ENCODE results near the gene CKAP5. TPM values are rescaled to one million over a fixed set of nuclear protein-coding genes. Genes with fewer than 3 reads are reported as not detected.
A peak's percentile ranks its signal among the peaks of the same experiment; 100 is the strongest.

The CKAP5 gene
- total and polyA plus RNA-seq, 4 donors, result 96.2 to 187 (median 128) TPM

DNA sequence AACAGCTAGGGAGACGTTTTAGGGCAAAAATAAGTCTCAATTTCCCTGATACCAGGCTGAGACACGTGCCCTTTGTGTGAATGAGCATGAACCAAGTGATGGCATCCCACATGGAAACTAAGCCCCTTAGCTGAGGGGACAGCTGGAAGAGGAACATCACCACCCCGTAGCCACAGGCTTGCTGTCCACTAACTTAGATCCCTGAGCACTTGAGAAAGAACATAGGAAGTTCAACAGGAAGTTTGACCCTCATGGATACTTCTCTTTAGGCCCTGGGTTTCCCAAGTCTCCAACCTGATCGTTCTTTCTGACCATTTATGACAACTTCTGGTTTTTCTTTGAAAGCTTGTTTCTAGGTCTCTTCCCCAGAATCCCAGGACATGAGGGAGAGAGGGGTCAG lies 11.6 kb upstream of the CKAP5 start:
- H3K36me3 ChIP-seq (ENCODE audit: control insufficient read depth, insufficient read depth, low read length), result peaks cover 22% of the 10 kb centered on the region
- no peaks in the 10 kb centered on the region for H3K4me1 ChIP-seq (ENCODE audit: control insufficient read depth, insufficient read depth, low read length)
- no peak overlapping the region for H3K27ac ChIP-seq (ENCODE audit: low read depth, low read length)
- no peak overlapping the region for H3K4me3 ChIP-seq (ENCODE audit: low read depth, low read length)
- no peak for DNase-seq (ENCODE audit: low read depth in 4 of 6, low spot score in 6 of 6)
- 92% methylated on average over 2 of the region's 4 CpGs for WGBS (ENCODE audit: insufficient coverage)
- H3K27me3 ChIP-seq (ENCODE audit: control insufficient read depth, insufficient read depth, low read length), result no peaks in the 10 kb centered on the region
- H3K9me3 ChIP-seq (ENCODE audit: control insufficient read depth, insufficient read depth, low read length), result no peaks in the 10 kb centered on the region

GRCh38 chr11:46856605-46857343 lies 10.7 kb upstream of the CKAP5 start:
- Histone ChIP-seq H3K9me3 (ENCODE audit: control insufficient read depth, insufficient read depth, low read length) (no peaks in the 10 kb centered on the region), H3K36me3 (ENCODE audit: control insufficient read depth, insufficient read depth, low read length) (peaks cover 19% of the 10 kb centered on the region), H3K4me1 (ENCODE audit: control insufficient read depth, insufficient read depth, low read length) (no peaks in the 10 kb centered on the region), H3K4me3 (ENCODE audit: low read depth, low read length) (no peak overlapping the region), H3K27ac (ENCODE audit: low read depth, low read length) (no peak overlapping the region), H3K27me3 (ENCODE audit: control insufficient read depth, insufficient read depth, low read length) (no peaks in the 10 kb centered on the region)
- WGBS (ENCODE audit: insufficient coverage), result no CpG with 5 or more reads among the region's 5 CpGs
- no peak for DNase-seq (ENCODE audit: low read depth in 4 of 6, low spot score in 6 of 6)

GRCh38 chr11:46855863-46856262 lies 9.8 kb upstream of the CKAP5 start:
- no peaks in the 10 kb centered on the region for H3K9me3 ChIP-seq (ENCODE audit: control insufficient read depth, insufficient read depth, low read length)
- H3K27ac ChIP-seq (ENCODE audit: low read depth, low read length), result no peak overlapping the region
- H3K4me3 ChIP-seq (ENCODE audit: low read depth, low read length), result no peak overlapping the region
- WGBS (ENCODE audit: insufficient coverage), result no CpG with 5 or more reads among the region's 2 CpGs
- no peak for DNase-seq (ENCODE audit: low read depth in 4 of 6, low spot score in 6 of 6)
- no peaks in the 10 kb centered on the region for H3K27me3 ChIP-seq (ENCODE audit: control insufficient read depth, insufficient read depth, low read length)
- peaks cover 16% of the 10 kb centered on the region for H3K36me3 ChIP-seq (ENCODE audit: control insufficient read depth, insufficient read depth, low read length)
- H3K4me1 ChIP-seq (ENCODE audit: control insufficient read depth, insufficient read depth, low read length), result no peaks in the 10 kb centered on the region

DNA sequence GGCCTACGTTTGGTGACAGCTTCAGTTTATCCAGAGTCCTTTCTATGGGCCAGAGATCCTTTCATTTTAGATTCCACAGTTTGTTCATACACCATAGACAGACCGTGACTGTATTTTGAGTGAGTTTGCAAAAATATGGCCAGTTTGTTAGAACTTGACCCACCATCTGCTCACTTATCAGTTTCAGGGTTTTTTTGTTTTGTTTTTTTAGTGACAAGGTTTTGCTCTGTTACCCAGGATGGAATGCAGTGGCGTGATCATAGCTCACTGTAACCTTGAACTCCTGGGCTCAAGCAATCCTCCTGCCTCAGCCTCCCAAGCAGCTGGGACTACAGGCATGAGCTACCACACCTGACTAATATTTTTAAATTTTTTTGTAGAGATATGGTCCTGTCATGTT lies 9.1 kb upstream of the CKAP5 start:
- H3K27ac ChIP-seq (ENCODE audit: low read depth, low read length), result no peak overlapping the region
- peaks cover 16% of the 10 kb centered on the region for H3K36me3 ChIP-seq (ENCODE audit: control insufficient read depth, insufficient read depth, low read length)
- WGBS (ENCODE audit: insufficient coverage), result no CpG with 5 or more reads among the region's 3 CpGs
- no peak for DNase-seq (ENCODE audit: low read depth in 4 of 6, low spot score in 6 of 6)
- H3K4me3 ChIP-seq (ENCODE audit: low read depth, low read length), result no peak overlapping the region
- H3K9me3 ChIP-seq (ENCODE audit: control insufficient read depth, insufficient read depth, low read length), result no peaks in the 10 kb centered on the region
- H3K27me3 ChIP-seq (ENCODE audit: control insufficient read depth, insufficient read depth, low read length), result no peaks in the 10 kb centered on the region
- no peaks in the 10 kb centered on the region for H3K4me1 ChIP-seq (ENCODE audit: control insufficient read depth, insufficient read depth, low read length)

DNA sequence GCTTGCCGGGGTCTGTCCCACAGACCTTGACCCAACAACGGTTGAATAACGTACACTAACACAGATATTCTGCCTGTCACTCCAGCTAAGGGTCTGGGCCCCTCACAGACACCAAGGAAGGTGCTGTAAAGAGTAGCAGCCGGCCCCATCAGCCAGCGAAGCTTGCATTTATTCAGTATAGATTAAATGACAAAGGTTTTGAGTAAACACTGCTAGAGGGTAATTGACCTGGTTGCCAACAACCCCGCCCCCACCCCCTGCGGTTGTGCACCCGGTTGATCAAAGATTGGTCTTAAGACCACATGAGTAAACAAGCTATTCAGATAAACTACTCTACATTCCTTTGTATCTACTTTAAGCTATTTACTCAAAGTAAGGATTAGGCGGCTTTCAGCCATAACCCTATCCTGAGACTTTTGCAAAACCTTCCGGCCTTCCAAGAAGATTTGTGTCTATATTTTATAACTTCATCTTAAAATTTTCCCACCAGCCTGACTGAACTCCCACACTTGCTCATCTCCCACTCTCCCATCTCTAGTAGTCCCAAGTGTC lies 4.8 kb upstream of the CKAP5 start:
- Histone ChIP-seq H3K27me3 (ENCODE audit: control insufficient read depth, insufficient read depth, low read length) (no peaks in the 10 kb centered on the region), H3K4me1 (ENCODE audit: control insufficient read depth, insufficient read depth, low read length) (no peaks in the 10 kb centered on the region), H3K36me3 (ENCODE audit: control insufficient read depth, insufficient read depth, low read length) (no peaks in the 10 kb centered on the region), H3K4me3 (ENCODE audit: low read depth, low read length) (no peak overlapping the region), H3K9me3 (ENCODE audit: control insufficient read depth, insufficient read depth, low read length) (no peaks in the 10 kb centered on the region), H3K27ac (ENCODE audit: low read depth, low read length) (no peak overlapping the region)
- no peak for DNase-seq (ENCODE audit: low read depth in 4 of 6, low spot score in 6 of 6)
- WGBS (ENCODE audit: insufficient coverage), result 55% methylated on average over 7 of the region's 10 CpGs

DNA sequence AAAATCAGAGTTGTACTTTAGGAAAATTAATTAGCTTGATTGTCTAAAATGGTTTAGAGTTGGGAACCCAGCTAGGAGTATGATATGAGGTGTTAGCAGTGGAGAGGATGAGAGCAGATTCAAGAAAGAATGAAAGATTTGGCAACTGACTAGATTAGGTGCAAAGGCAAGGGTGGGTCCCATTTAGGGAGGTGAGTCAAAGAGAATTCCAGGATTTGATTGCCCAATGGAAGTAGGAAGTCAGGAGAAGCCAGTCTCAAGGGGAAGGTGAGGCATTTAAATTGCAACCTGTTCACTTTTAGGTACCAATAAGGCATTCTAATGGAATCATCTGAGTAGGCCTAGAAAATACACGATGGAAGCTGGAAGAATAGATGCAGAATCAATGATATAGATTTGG lies 3.6 kb upstream of the CKAP5 start:
- no peak for DNase-seq (ENCODE audit: low read depth in 4 of 6, low spot score in 6 of 6)
- no peak overlapping the region for H3K27ac ChIP-seq (ENCODE audit: low read depth, low read length)
- H3K4me1 ChIP-seq (ENCODE audit: control insufficient read depth, insufficient read depth, low read length), result peaks cover 2% of the 10 kb centered on the region
- H3K27me3 ChIP-seq (ENCODE audit: control insufficient read depth, insufficient read depth, low read length), result no peaks in the 10 kb centered on the region
- H3K9me3 ChIP-seq (ENCODE audit: control insufficient read depth, insufficient read depth, low read length), result no peaks in the 10 kb centered on the region
- H3K36me3 ChIP-seq (ENCODE audit: control insufficient read depth, insufficient read depth, low read length), result no peaks in the 10 kb centered on the region
- WGBS (ENCODE audit: insufficient coverage), result 89% methylated on average over 1 of the region's 1 CpG
- no peak overlapping the region for H3K4me3 ChIP-seq (ENCODE audit: low read depth, low read length)

- no peak overlapping the region for H3K27ac ChIP-seq (ENCODE audit: low read depth, low read length)
- H3K27me3 ChIP-seq (ENCODE audit: control insufficient read depth, insufficient read depth, low read length), result no peaks in the 10 kb centered on the region
- no peaks in the 10 kb centered on the region for H3K36me3 ChIP-seq (ENCODE audit: control insufficient read depth, insufficient read depth, low read length)
- H3K9me3 ChIP-seq (ENCODE audit: control insufficient read depth, insufficient read depth, low read length), result no peaks in the 10 kb centered on the region
- 0% methylated on average over 3 of the region's 6 CpGs for WGBS (ENCODE audit: insufficient coverage)
- peaks cover 8% of the 10 kb centered on the region for H3K4me1 ChIP-seq (ENCODE audit: control insufficient read depth, insufficient read depth, low read length)
- DNase-seq (ENCODE audit: low read depth in 4 of 6, low spot score in 6 of 6), result no peak
- H3K4me3 ChIP-seq (ENCODE audit: low read depth, low read length), result peak overlapping the region; percentile 56
Observed at GRCh38 chr11:46846510-46846830, 390 bp upstream of the CKAP5 start.

GRCh38 chr11:46845440-46845739 lies 690 bp downstream of the CKAP5 start:
- H3K4me1 ChIP-seq (ENCODE audit: control insufficient read depth, insufficient read depth, low read length), result peaks cover 8% of the 10 kb centered on the region
- peaks cover 3% of the 10 kb centered on the region for H3K36me3 ChIP-seq (ENCODE audit: control insufficient read depth, insufficient read depth, low read length)
- H3K9me3 ChIP-seq (ENCODE audit: control insufficient read depth, insufficient read depth, low read length), result no peaks in the 10 kb centered on the region
- H3K27ac ChIP-seq (ENCODE audit: low read depth, low read length), result peak overlapping the region; percentile 40
- peak overlapping the region; percentile 56 for H3K4me3 ChIP-seq (ENCODE audit: low read depth, low read length)
- 0% methylated on average over 12 of the region's 12 CpGs for WGBS (ENCODE audit: insufficient coverage)
- H3K27me3 ChIP-seq (ENCODE audit: control insufficient read depth, insufficient read depth, low read length), result no peaks in the 10 kb centered on the region
- peak in 1 of 6 donors; percentile 5 for DNase-seq (ENCODE audit: low read depth in 4 of 6, low spot score in 6 of 6)

GRCh38 chr11:46840116-46840515 lies 6.0 kb downstream of the CKAP5 start:
- DNase-seq (ENCODE audit: low read depth in 4 of 6, low spot score in 6 of 6), result no peak

DNA sequence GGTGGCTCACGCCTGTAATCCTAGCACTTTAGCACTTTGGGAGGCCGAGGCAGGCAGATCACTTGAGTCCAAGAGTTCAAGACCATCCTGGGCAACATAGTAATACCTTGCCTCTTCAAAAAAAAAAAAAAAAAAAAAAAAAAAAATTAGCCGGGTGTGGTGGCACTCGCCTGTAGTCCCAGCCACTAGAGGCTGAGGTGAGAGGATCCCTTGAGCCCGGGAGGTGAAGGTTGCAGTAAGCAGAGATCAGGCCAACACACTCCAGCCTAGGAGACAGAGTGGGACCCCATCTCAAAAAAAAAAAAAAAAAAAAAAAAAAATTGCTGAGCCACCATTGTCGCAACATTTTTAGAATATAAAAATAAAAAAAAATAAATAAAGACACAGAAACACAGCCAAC lies 7.6 kb downstream of the CKAP5 start:
- Histone ChIP-seq H3K27ac (ENCODE audit: low read depth, low read length) (no peak overlapping the region), H3K4me3 (ENCODE audit: low read depth, low read length) (no peak overlapping the region), H3K36me3 (ENCODE audit: control insufficient read depth, insufficient read depth, low read length) (peaks cover 3% of the 10 kb centered on the region), H3K4me1 (ENCODE audit: control insufficient read depth, insufficient read depth, low read length) (peaks cover 3% of the 10 kb centered on the region), H3K9me3 (ENCODE audit: control insufficient read depth, insufficient read depth, low read length) (no peaks in the 10 kb centered on the region), H3K27me3 (ENCODE audit: control insufficient read depth, insufficient read depth, low read length) (no peaks in the 10 kb centered on the region)
- no peak for DNase-seq (ENCODE audit: low read depth in 4 of 6, low spot score in 6 of 6)
- WGBS (ENCODE audit: insufficient coverage), result 100% methylated on average over 1 of the region's 6 CpGs

More at GRCh38 chr11:46840116-46840515, 6.0 kb downstream of the CKAP5 start:
- Histone ChIP-seq H3K9me3 (ENCODE audit: control insufficient read depth, insufficient read depth, low read length) (no peaks in the 10 kb centered on the region), H3K27me3 (ENCODE audit: control insufficient read depth, insufficient read depth, low read length) (no peaks in the 10 kb centered on the region), H3K36me3 (ENCODE audit: control insufficient read depth, insufficient read depth, low read length) (peaks cover 3% of the 10 kb centered on the region), H3K4me1 (ENCODE audit: control insufficient read depth, insufficient read depth, low read length) (peaks cover 8% of the 10 kb centered on the region), H3K27ac (ENCODE audit: low read depth, low read length) (no peak overlapping the region), H3K4me3 (ENCODE audit: low read depth, low read length) (no peak overlapping the region)

Data from spinal cord (tissue), 10 donors.